ENCODE measurements around the gene LYRM7.
A peak's percentile ranks its signal among the peaks of the same experiment; 100 is the strongest.
"Not testable (repeated sequence)": the region's sequence is repeated elsewhere in the genome, so short reads cannot be mapped to it uniquely, and the experiment has no call there.

Gene LYRM7

GRCh38 chr5:131221008-131221703, 50.4 kb downstream of the LYRM7 start:
- DNase-seq (ENCODE audit: low spot score): no peak

DNA sequence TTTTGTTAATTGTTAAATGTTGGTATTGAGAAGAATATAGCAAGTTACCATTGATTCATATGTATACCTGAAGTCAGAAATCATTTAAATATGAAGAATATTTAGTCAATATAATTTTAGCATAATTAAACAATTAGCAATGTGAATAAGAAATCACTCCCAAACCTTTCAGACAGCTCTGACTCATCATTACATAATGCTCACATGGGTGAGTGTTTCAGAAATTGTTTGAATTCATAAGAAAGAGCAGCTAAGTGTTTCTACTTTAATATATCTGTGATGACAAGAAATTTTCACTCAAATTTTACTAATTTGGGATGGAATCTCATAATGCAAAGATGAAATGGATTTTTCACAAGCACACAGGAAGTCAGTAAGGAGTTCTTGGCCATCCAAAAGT, 51.1 kb downstream of the LYRM7 start:
- DNase-seq (ENCODE audit: low spot score): no peak

DNA sequence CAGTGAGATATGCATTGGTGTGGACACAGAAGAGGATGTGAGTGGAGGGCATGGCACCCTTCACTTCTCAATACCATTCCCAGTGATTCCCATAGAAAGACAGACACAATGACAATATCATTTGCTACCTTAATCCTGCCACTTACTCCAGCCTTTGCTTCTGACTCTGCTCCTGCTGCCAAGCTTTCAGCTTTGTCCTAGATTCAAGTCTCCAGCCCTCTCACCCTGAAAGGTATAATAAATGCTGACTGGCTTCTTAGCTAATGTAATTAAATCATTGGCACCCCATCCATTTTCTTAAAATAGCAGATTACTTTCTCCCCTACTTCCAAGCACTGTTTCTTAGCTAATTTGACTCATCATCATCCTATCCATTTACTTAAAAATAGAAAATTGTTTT, 52.0 kb downstream of the LYRM7 start:
- no peak for DNase-seq (ENCODE audit: low spot score)

GRCh38 chr5:131223751-131224386, 53.1 kb downstream of the LYRM7 start:
- no peak for DNase-seq (ENCODE audit: low spot score)

DNA sequence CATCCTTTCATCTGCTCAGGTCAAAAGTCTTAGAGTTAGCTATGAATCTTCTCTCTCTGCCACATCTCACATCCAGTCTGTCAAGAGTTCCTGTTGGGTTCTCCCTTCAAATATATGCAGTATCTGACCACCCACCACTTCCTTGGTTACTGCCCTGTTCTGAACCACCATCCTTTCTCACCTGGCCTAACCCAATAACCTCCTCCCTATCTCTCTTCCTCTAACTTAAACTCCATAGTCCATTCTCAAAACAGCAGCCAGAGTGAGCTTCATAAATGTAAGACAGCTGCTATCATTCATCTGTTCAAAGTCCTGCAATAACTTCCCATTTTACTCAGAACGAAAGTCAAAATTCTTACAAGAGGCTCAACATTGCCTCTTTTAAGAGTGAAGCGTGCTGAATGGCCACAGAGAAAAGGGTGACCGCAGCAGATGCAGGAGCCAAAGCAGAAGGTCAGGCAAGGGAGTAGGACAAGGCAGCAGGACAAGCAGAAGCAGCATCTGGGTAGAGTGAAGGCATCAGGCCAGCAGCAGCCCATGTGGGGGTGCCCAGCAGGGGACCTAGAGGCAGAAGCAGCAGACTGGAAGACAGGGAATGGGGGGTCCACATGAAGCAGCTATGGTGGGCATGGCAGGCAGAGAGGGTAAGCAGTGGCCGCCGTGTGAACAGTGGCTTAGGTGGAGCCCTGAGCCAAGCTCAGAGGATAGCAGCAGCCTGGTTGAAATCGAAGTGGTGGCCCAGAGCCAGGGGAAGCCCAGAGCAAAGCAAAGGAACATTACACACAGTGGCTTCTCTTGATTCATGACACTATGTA, 53.9 kb downstream of the LYRM7 start:
- DNase-seq (ENCODE audit: low spot score): peak; percentile 50

GRCh38 chr5:131225282-131225974, 54.7 kb downstream of the LYRM7 start:
- DNase-seq (ENCODE audit: low spot score): no peak

- no peak for DNase-seq (ENCODE audit: low spot score)
Measured at GRCh38 chr5:131226899-131227298, 56.2 kb downstream of the LYRM7 start.

GRCh38 chr5:131228646-131229045, 57.9 kb downstream of the LYRM7 start:
- DNase-seq (ENCODE audit: low spot score): no peak

DNA sequence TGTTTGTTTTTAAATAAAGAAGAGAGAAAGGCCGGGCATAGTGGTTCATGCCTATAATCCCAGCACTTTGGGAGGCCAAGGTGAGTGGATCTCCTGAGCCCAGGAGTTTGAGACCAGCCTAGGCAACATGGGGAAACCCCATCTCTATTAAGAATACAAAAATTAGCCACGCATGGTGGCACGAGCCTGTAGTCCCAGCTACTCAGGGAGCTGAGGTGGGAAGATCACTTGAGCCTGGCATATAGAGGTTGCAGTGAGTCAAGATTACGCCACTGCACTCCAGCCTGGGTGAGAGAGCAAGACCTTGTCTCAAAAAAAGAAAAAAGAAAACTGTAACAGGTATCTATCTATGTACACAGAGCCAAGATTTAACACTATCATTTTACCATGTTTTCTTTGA, 58.9 kb downstream of the LYRM7 start:
- no peak for DNase-seq (ENCODE audit: low spot score)

DNA sequence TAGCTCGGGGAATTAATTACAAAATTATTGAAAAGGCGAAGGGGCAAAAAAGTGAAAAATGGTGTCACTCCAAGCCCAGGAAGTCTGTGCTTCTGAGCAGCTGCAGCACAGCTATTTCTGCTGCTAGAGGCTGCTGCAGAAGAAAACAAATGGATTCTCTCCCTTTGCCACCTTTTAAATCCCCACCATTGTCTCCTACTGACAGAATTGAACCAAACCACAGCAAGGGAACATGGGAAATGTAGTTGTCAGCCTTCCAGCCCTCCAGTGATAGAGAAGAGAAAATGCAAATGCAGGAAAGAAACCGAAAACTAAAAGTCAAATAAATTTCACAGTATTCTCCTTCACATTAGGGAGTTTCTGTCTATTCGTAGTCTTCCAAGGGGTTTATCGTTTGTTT, 59.7 kb downstream of the LYRM7 start:
- DNase-seq (ENCODE audit: low spot score): no peak

DNA sequence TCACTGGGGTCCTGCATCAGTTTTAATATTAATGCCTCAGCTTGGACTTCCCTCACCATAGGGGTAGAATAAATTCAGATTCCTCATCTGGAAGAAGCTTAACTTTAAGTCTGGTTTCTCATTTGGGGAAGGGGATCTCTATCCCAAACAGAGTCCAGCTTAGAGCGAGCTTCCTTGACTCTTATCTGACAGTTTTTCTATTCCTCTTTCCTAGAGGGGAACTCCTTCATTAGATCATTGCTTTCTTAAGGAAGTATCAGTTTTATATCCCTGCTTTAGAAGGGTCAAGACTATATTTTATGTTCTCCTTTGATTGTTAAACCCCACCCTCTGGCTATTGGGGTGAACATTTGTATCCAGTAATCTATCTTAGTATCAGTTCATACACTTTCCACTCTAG, 68.9 kb downstream of the LYRM7 start:
- no peak for DNase-seq (ENCODE audit: low spot score)

- DNase-seq (ENCODE audit: low spot score): no peak
Measured at GRCh38 chr5:131242728-131243255, 72.0 kb downstream of the LYRM7 start.

GRCh38 chr5:131245312-131245711, 74.6 kb downstream of the LYRM7 start:
- no peak for DNase-seq (ENCODE audit: low spot score)

DNA sequence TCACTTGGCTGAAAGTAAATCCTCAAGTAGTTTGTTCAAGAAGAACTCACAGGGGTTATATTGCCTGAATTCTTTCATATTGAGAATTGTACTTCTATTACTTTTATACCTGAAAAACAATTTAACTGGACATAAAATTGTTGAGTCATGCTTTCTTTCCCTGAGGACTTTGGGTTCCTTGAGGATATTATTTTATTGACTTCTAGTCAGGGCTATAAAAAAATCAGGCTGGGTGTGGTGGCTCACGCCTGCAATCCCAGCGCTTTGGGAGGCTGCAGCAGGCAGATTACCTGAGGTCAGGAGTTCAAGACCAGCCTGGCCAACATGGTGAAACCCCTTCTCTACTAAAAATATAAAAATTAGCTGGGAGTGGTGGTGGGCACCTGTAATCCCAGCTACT, 75.2 kb downstream of the LYRM7 start:
- no peak for DNase-seq (ENCODE audit: low spot score)

DNA sequence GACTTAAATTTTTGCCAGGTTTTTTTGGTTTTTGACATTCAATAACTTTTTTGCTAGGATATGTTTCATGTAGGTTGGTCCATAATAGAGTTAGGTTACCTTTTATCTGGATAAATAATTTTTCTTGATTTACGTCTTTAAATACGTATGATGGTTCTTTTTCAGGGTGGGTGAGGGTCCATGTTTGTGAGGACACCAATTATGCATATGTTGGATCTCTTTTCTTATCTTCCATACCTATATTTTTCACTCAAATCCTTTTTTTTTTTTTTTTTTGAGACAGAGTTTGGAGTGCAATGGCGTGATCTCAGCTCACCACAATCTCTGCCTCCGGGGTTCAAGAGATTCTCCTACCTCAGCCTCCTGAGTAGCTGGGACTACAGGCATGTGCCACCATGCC, 75.8 kb downstream of the LYRM7 start:
- DNase-seq (ENCODE audit: low spot score): no peak

DNA sequence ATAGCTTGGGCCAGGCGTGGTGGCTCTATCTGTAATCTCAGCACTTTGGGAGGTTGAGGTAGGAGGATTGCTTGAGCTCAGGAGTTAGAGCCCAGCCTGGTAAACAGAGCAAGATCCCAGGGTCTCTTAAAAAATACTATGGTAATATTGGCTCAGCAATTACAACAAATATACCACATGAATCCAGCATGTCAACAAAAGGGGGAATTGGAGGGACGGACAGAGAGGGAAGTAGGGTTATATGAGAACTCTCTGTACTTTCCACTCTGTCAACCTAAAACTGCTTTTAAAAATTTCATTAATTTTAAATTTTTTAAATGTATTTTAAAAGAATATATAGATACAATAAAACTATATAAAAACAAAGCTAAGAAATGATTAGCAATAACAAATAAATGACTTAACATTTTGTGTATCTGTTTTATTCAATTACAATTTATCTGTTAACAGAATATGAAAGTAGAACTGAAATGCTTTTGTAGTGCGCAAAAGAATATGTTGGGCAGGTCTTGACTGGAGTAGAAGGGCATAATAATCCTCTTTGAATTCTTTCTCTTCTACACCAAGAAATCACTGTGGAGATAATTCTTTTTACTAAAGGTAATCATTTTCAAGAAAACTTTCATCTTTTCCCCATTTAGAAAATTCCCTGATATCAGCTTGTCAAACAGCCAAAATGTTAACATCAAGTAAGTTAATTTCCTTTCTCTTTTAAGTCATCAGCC, 80.2 kb downstream of the LYRM7 start:
- no peak for DNase-seq (ENCODE audit: low spot score)

- DNase-seq (ENCODE audit: low spot score): peak; percentile 46
Measured at GRCh38 chr5:131252824-131253171, 82.1 kb downstream of the LYRM7 start.

DNA sequence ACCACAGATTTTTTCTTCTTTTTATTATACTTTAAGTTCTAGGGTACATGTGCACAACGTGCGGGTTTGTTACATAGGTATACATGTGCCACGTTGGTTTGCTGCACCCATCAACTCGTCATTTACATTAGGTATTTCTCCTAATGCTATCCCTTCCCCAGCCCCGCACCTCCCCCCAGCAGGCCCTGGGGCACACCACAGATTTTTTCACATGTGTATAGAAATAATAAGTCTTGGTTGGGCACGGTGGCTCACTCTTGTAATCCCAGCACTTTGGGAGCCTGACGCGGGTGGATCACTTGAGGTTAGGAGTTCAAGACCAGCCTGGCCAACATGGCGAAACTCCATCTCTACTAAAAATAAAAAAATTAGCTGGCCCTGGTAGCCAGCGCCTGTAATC, 83.3 kb downstream of the LYRM7 start:
- DNase-seq (ENCODE audit: low spot score): not testable (repeated sequence)

GRCh38 chr5:131254741-131255140, 84.0 kb downstream of the LYRM7 start:
- no peak for DNase-seq (ENCODE audit: low spot score)

Measured in germinal center (tissue), 1 donor.